Measurements from ENCODE around the gene JMJD7.

DNA sequence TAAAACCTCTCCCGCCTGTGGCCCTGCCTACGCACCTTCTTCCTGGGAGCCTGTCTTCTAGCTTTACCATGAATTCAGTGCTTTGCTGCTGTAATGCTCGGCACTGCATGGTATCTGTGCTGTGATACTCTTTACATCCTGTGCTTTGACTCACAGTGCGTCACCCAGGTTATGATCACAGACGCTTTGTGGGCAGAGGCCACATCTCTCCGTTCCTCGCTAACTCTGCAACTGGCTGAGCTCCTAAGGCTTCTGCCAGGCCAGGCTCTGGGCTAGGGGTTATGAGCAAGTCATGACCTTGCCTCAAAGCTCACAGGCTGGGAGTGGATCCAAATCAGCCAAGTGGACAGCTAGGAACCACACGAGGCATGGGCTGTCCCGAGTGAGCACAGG lies 42.8 kb downstream of the JMJD7 start:
- no peak for TF ChIP-seq CTCF (IDR thresholded peaks at IDR 0.05; ENCODE audit: low read depth, low read length, poor library complexity, severe bottlenecking)
- TF ChIP-seq EZH2phosphoT487 (IDR thresholded peaks at IDR 0.05; ENCODE audit: borderline replicate concordance, low read length): no peak

Measured in DOHH2 (cell line).